HepG2 (cell line): ENCODE measurements around the gene LY6G5B. TPM values are rescaled to one million over a fixed set of nuclear protein-coding genes. Genes with fewer than 3 reads are reported as not detected.
A peak's percentile ranks its signal among the peaks of the same experiment; 100 is the strongest.

ENCODE experiments used
- ATF7-NPFF ChIP-seq: sonication (generic); formaldehyde crosslinking; IDR thresholded peaks from 2 replicates; pipeline ENCODE4 v1.8.1; 2023; ENCODE audit warnings: mild to moderate bottlenecking, low read depth, missing genetic modification reagents, moderate library complexity
- BHLHE40 ChIP-seq: IDR thresholded peaks from 2 replicates; pipeline ENCODE4 v1.6.1; 2011; ENCODE audit warnings: low read length, improper control_type of control experiment
- CSRNP1 ChIP-seq: sonication (generic); formaldehyde crosslinking; IDR thresholded peaks from 2 replicates; pipeline ENCODE4 v1.8.1; 2023; ENCODE audit warnings: mild to moderate bottlenecking, missing genetic modification reagents
- FOXC1 ChIP-seq: sonication (generic); formaldehyde crosslinking; IDR thresholded peaks from 2 replicates; pipeline ENCODE4 v1.8.0; 2022; ENCODE audit warnings: mild to moderate bottlenecking, missing genetic modification reagents, borderline replicate concordance
- GTF2F1 ChIP-seq: fragments of 150-350 bp; IDR thresholded peaks from 2 replicates; pipeline ENCODE4 v1.6.1; 2014; ENCODE audit warnings: low read length
- HMGXB4 ChIP-seq, 2 experiments: sonication (generic) in 1 of 2; formaldehyde crosslinking in 1 of 2; IDR thresholded peaks; 2 replicates each; pipeline versions ENCODE4 v1.4.0 to v1.6.1; 2018 to 2020; ENCODE audit warnings: missing genetic modification reagents in 2 of 2, borderline replicate concordance in 1 of 2, low read depth in 1 of 2, mild to moderate bottlenecking in 1 of 2, missing biosample characterization in 1 of 2
- TSC22D2 ChIP-seq: sonication (generic); formaldehyde crosslinking; IDR thresholded peaks from 2 replicates; pipeline ENCODE4 v1.5.1; 2020; ENCODE audit warnings: missing genetic modification reagents, mild to moderate bottlenecking, borderline replicate concordance
- ZBTB20 ChIP-seq: sonication (generic); formaldehyde crosslinking; IDR thresholded peaks from 2 replicates; pipeline ENCODE4 v1.8.1; 2023; ENCODE audit warnings: missing genetic modification reagents, low read depth, mild to moderate bottlenecking, borderline replicate concordance
- ZEB1 ChIP-seq: IDR thresholded peaks from 2 replicates; pipeline ENCODE4 v1.6.1; 2012; ENCODE audit warnings: mild to moderate bottlenecking, low read depth, inconsistent platforms; ENCODE audit not compliant: insufficient replicate concordance
- ZSCAN29 ChIP-seq: sonication (generic); formaldehyde crosslinking; conservative IDR thresholded peaks from 2 replicates; pipeline ENCODE4 v1.4.0; 2020; ENCODE audit warnings: mild to moderate bottlenecking, missing genetic modification reagents
- polyA plus RNA-seq, 8 experiments: library from polyadenylated mRNA; depleted of rRNA in 3 of 8; stranded (reverse) in 7 of 8; unstranded in 1 of 8; fragments of >200 nt; fragmentation: Illumina TruSeq in 4 of 8; extraction: Trizol in 4 of 8; gene quantifications; 2 replicates each; pipeline versions ENCODE4 v1.2.1 to v1.2.3, GENCODE V29; 2011 to 2016; ENCODE audit warnings: low read depth in 4 of 8, missing spikeins in 1 of 8, mixed read lengths in 1 of 8; ENCODE audit not compliant: insufficient read depth in 1 of 8
- total RNA-seq, 5 experiments: library from RNA; depleted of rRNA; stranded (reverse); fragments of >200 nt; fragmentation: Illumina TruSeq; extraction: Trizol; gene quantifications; 2 replicates each; pipeline ENCODE4 v1.2.3, GENCODE V29; 2016; ENCODE audit warnings: low read depth in 1 of 5

LY6G5B gene
- total and polyA plus RNA-seq, 2 of the 13 experiments (the other 11 are each of a cell fraction or from before 2014, with no cell fraction given) = 7.8 to 15.7 TPM

- TF ChIP-seq ZSCAN29 (CRISPR knock-in tag) = no peak
- TF ChIP-seq GTF2F1 = no peak
- 0 out of 2 replicates have a peak, but pooled peaks have one; percentile 15 for TF ChIP-seq CSRNP1 (CRISPR knock-in tag)
- 0 out of 2 replicates have a peak, but pooled peaks have one; percentile 29 for TF ChIP-seq BHLHE40
- TF ChIP-seq TSC22D2 (CRISPR knock-in tag) = peak; percentile 69; the same call in 1 of the 2 replicates
- TF ChIP-seq ATF7-NPFF (CRISPR knock-in tag) = no peak
- TF ChIP-seq ZEB1 = no peak
- peak; percentile 74; the same call in 1 of the 2 replicates for TF ChIP-seq FOXC1 (CRISPR knock-in tag)
- peak; percentile 62 to 83; a peak in 3 of 4 replicates for TF ChIP-seq HMGXB4 (CRISPR knock-in tag; IDR thresholded peaks at IDR 0.05; ENCODE audit: borderline replicate concordance in 1 of 2, low read depth in 1 of 2)
- TF ChIP-seq ZBTB20 = 0 out of 2 replicates have a peak, but pooled peaks have one; percentile 57
Observed at GRCh38 chr6:31680226-31681134, 10.7 kb downstream of the LY6G5B start, which contains the start of gene LY6G5C (continued).
